Measurements from ENCODE around the gene TBX6. TPM values are rescaled to one million over a fixed set of nuclear protein-coding genes. Genes with fewer than 3 reads are reported as not detected.

Gene TBX6
- total and polyA plus RNA-seq, 2 donors (not counting 3 experiments of a cell fraction or from before 2014, with no cell fraction given), result 0.40 to 0.60 TPM

GRCh38 chr16:30131869-30132475 is 40.2 kb upstream of the TBX6 start:
- Histone ChIP-seq H3K79me2 (ENCODE audit: control insufficient read depth, insufficient read depth, low read length) (no peaks in the 10 kb centered on the region), H3K27ac (ENCODE audit: insufficient read depth, low read depth, low read length) (no peak overlapping the region), H3K9ac (replicated peaks; ENCODE audit: extremely low read depth, insufficient read depth, low read length) (no peak overlapping the region), H3K4me2 (ENCODE audit: insufficient read depth, low read length) (no peak overlapping the region), H3K9me1 (replicated peaks; ENCODE audit: control insufficient read depth, extremely low read depth, insufficient read depth, low read length) (no peaks in the 10 kb centered on the region), H3K4me1 (ENCODE audit: control insufficient read depth, extremely low read depth, insufficient read depth, low read length) (no peaks in the 10 kb centered on the region), H2AFZ (ENCODE audit: low read depth, low read length) (no peak overlapping the region), H3K27me3 (ENCODE audit: control insufficient read depth in 2 of 2, insufficient read depth in 2 of 2, low read length in 2 of 2) (no peaks in the 10 kb centered on the region), H3K36me3 (ENCODE audit: control insufficient read depth in 2 of 2, extremely low read depth in 1 of 2, insufficient read depth in 2 of 2, low read length in 2 of 2) (no peaks in the 10 kb centered on the region), H3K9me3 (replicated peaks; ENCODE audit: control insufficient read depth, insufficient read depth, low read length) (no peaks in the 10 kb centered on the region), H3K4me3 (replicated peaks in 1 of 3; ENCODE audit: insufficient read depth in 1 of 3, low read depth in 1 of 3, low read length in 3 of 3) (no peak overlapping the region), H4K20me1 (replicated peaks; ENCODE audit: control insufficient read depth, extremely low read depth, insufficient read depth, low read length) (no peaks in the 10 kb centered on the region)
- DNase-seq (ENCODE audit: low read depth, low spot score) (no peak), FAIRE-seq (no peak)
- TF ChIP-seq MYC (IDR thresholded peaks at IDR 0.05; ENCODE audit: low read depth, low read length) (no peak), JUN (IDR thresholded peaks at IDR 0.05; ENCODE audit: borderline replicate concordance, insufficient read depth, insufficient read length, low read depth) (no peak), GATA2 (IDR thresholded peaks at IDR 0.05; ENCODE audit: insufficient read depth, insufficient read length, low read depth, low read length) (no peak), POLR2A (IDR thresholded peaks at IDR 0.05; ENCODE audit: low read depth, low read length) (no peak), CTCF (IDR thresholded peaks at IDR 0.05; ENCODE audit: extremely low read depth in 1 of 2, insufficient read depth in 1 of 2, low read depth in 1 of 2, low read length in 2 of 2) (no peak), POLR2AphosphoS5 (IDR thresholded peaks at IDR 0.05; ENCODE audit: insufficient read depth, low read depth, low read length) (no peak)
- intact Hi-C loops (cut with micrococcal nuclease) (no loop called here), dilution Hi-C loops (cut with MboI; ENCODE audit: extremely low pct_ligation_motif_present, low sequenced_read_pairs) (no loop called here)
- no TSS peak for BruUV-seq (replicated peaks)
- ChIA-PET CTCF (no interaction called here), POLR2A (no interaction called here)

- Histone ChIP-seq H3K9ac (replicated peaks; ENCODE audit: extremely low read depth, insufficient read depth, low read length) (no peak overlapping the region), H3K4me1 (ENCODE audit: control insufficient read depth, extremely low read depth, insufficient read depth, low read length) (no peaks in the 10 kb centered on the region), H3K36me3 (ENCODE audit: control insufficient read depth in 2 of 2, extremely low read depth in 1 of 2, insufficient read depth in 2 of 2, low read length in 2 of 2) (no peaks in the 10 kb centered on the region), H3K27me3 (ENCODE audit: control insufficient read depth in 2 of 2, insufficient read depth in 2 of 2, low read length in 2 of 2) (no peaks in the 10 kb centered on the region), H4K20me1 (replicated peaks; ENCODE audit: control insufficient read depth, extremely low read depth, insufficient read depth, low read length) (no peaks in the 10 kb centered on the region), H3K9me3 (replicated peaks; ENCODE audit: control insufficient read depth, insufficient read depth, low read length) (no peaks in the 10 kb centered on the region), H3K27ac (ENCODE audit: insufficient read depth, low read depth, low read length) (no peak overlapping the region), H2AFZ (ENCODE audit: low read depth, low read length) (no peak overlapping the region), H3K4me2 (ENCODE audit: insufficient read depth, low read length) (no peak overlapping the region), H3K79me2 (ENCODE audit: control insufficient read depth, insufficient read depth, low read length) (no peaks in the 10 kb centered on the region), H3K4me3 (replicated peaks in 1 of 3; ENCODE audit: insufficient read depth in 1 of 3, low read depth in 1 of 3, low read length in 3 of 3) (no peak overlapping the region), H3K9me1 (replicated peaks; ENCODE audit: control insufficient read depth, extremely low read depth, insufficient read depth, low read length) (no peaks in the 10 kb centered on the region)
- TF ChIP-seq POLR2A (IDR thresholded peaks at IDR 0.05; ENCODE audit: low read depth, low read length), result no peak
- TF ChIP-seq POLR2AphosphoS5 (IDR thresholded peaks at IDR 0.05; ENCODE audit: insufficient read depth, low read depth, low read length), result no peak
- TF ChIP-seq GATA2 (IDR thresholded peaks at IDR 0.05; ENCODE audit: insufficient read depth, insufficient read length, low read depth, low read length), result no peak
- no peak for TF ChIP-seq FOS (IDR thresholded peaks at IDR 0.05; ENCODE audit: borderline replicate concordance, insufficient read depth, low read length)
- TF ChIP-seq CTCF (IDR thresholded peaks at IDR 0.05; ENCODE audit: extremely low read depth in 1 of 2, insufficient read depth in 1 of 2, low read depth in 1 of 2, low read length in 2 of 2), result no peak
- no peak for TF ChIP-seq EZH2 (IDR thresholded peaks at IDR 0.05; ENCODE audit: borderline replicate concordance, low read depth, low read length, severe bottlenecking)
- TF ChIP-seq MAX (IDR thresholded peaks at IDR 0.05; ENCODE audit: insufficient read depth, insufficient read length), result no peak
- TF ChIP-seq JUN (IDR thresholded peaks at IDR 0.05; ENCODE audit: borderline replicate concordance, insufficient read depth, insufficient read length, low read depth), result no peak
- TF ChIP-seq MYC (IDR thresholded peaks at IDR 0.05; ENCODE audit: low read depth, low read length), result no peak
- dilution Hi-C loops (cut with MboI; ENCODE audit: extremely low pct_ligation_motif_present, low sequenced_read_pairs), result no loop called here
- FAIRE-seq, result no peak
- POLR2A ChIA-PET, result no interaction called here
- intact Hi-C loops (cut with micrococcal nuclease), result no loop called here
- no peak for DNase-seq (ENCODE audit: low read depth, low spot score)
- CTCF ChIA-PET, result no interaction called here
- BruUV-seq (replicated peaks), result no TSS peak
These were observed 36.3 kb upstream of the TBX6 start for GRCh38 chr16:30127993-30128392.
